HG03520 (cell line): ENCODE data around the gene KIF1B.
"Not testable (repeated sequence)": the region's sequence is repeated elsewhere in the genome, so short reads cannot be mapped to it uniquely, and the experiment has no call there.

ENCODE experiments used
- ATAC-seq: cut with Tn5 transposase; IDR thresholded peaks from one replicate; pipeline ENCODE4 v1.9.1; 2021; ENCODE audit warnings: mild to moderate bottlenecking, moderate library complexity; ENCODE audit not compliant: unreplicated experiment

Gene KIF1B

GRCh38 chr1:10380594-10381275, 170.4 kb downstream of the KIF1B start:
- no peak for ATAC-seq

- no peak for ATAC-seq
These were observed 173.3 kb downstream of the KIF1B start for GRCh38 chr1:10383630-10384029.

GRCh38 chr1:10384219-10384618, 173.8 kb downstream of the KIF1B start:
- ATAC-seq, result no peak

DNA sequence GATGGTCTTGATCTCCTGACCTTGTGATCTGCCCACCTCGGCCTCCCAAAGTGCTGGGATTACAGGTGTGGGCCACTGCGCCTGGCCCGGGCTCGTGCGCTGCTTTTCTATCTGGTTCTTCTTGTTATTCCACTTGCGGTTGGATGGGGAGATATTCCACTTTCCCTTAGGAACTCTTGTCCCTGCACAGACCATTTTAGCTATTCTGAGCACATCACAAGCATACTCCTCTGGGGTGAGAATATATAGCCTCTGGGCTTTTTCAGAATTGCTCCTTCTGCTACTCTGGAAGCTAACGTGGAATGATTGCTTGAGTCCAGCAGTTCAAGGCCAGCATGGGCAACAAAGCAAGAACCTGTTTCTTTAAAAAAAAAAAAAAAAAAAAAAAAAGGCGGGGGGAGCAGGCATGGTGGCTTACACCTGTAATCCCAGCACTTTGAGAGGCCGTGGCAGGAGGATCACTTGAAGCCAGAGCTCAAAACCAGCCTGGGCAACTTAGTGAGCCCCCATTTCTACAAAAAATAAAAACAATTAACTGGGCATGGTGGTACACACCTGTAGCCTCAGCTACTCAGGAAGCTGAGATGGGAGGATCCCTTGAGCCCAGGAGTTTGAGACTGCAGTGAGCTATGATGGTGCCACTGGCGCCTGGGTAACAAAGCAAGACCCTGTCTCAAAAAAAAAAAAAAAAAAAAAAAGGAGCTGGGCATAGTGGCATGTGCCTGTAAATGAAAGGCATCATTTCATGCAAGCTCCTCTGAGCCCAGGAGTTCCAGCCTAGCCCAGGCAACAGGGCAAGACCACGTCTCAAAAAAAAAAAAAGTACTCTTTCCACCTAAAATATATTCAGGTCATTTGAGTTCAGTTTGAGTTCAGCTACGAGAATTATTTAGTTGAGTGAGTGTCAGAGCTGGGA, 176.6 kb downstream of the KIF1B start:
- ATAC-seq, result no peak

DNA sequence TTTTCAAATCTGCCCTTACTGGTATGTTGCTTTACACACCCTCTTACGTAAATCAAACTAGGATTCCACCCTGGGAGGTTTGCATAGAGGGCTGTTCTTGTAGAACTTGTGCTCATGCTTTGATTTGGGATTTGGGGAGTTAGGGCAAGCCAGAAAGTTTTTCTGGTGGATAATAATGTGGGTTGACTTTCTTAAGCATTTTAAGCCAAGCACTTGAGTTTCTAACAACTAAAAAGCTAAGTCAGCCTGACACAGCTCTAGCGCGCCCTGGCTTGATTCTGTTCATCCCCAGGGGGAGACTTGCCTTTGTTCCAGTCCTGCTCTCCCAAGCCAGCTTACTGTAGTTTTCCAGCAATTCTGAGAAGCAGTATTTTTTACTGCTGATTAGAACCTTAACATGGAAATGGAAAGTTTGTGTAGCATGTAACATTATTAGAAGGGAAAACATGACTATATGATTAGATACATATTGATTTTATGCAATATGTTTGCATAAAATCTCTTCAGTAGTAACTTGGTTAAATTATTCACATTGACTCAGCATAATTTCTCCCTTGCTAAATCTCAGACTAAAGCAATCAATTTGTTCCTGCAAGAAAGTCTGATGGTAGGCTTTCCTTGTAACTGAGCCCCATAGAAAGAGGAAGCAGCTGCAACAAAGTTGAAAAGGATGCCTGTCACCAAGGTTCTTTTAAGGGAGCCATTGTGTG, 177.5 kb downstream of the KIF1B start:
- no peak for ATAC-seq

- ATAC-seq, result no peak
These were observed 178.0 kb downstream of the KIF1B start for GRCh38 chr1:10388387-10388715.

DNA sequence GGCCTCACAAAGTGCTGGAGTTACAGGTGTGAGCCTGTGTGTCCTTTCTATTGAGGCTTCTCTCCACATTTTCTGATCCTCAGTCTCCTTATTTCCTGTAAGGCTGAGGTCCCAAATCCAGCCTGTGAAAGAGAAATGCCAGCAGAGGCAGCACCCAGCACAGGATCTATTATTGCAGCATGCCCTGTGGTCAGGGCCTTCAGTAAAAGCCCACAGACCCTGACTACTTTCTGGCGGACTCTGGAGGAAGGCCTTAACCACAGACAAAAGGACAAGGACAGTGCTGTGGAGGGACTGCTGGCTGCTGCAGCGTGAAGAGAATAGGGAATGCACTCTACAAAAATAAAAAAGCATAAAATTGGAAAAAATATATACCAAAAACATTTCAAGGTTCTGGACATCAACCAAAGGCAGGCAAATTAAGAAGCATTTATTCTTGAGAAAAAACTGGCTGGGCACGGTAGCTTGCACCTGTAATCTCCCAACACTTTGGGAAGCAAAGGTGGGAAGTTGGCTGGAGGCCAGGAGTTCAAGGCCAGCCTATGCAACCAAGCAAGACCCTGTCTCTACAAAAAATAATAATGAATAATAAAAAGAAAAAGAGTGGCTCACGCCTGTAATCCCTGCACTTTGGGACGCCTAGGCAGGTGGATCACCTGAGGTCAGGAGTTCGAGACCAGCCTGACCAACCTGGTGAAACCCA, 179.1 kb downstream of the KIF1B start:
- no peak for ATAC-seq

DNA sequence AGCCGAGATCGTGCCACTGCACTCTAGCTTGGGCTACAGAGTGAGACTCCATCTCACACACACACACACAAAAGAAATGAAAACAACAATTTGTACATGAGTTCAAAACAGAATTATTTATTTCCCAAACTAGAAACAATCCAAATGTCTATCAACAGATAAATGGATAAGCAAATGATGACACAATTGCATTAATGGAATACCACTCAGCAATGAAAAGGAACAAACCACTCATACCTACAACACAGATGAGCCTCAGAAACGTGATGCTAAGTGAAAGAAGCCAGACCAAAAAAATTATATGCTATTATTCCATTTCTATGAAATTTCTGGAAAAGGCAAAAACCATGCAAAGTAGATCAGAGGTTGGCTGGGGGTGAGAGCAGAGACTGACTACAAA, 186.5 kb downstream of the KIF1B start:
- no peak for ATAC-seq

GRCh38 chr1:10398278-10398733, 187.9 kb downstream of the KIF1B start:
- ATAC-seq, result no peak

DNA sequence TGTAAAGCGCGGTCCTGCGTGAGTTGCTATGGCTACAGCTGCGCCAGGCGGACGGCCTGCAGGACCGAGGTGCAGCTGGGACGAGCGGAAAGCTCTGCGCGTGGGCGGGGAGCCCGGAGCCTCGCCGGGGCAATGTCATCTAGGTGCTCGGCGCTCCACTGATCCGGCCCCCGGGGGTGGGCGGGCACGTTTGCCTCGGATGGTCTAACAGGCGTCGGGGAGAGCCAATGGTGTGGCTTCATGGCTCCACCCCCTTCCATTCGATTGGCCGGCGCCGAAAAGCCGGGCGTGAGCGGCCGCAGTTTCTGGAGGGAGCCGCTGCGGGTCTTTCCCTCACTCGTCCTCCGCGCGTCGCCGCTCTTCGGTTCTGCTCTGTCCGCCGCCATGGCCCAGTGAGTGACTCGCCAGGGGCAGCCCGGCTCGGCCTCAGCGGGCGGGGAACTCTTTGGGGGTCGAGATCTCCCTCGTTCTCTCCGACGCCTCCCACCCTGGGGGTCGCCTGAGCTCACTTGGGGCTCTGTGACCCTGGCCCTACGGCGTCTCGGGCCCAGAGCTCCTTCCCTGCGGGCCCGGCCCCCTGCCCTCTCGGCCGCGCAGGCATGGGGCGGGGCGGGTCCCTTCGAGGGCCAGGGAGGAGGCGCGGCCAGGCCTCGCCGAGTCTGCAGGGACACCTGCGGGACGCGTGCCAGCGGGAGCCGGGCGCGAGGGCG, 188.5 kb downstream of the KIF1B start, which contains the start of gene PGD:
TSS of gene PGD (plus strand) at position 331 of the 710 bp plus-strand sequence. CDS start at position 385, 54 bp downstream.
- ATAC-seq, result peak; percentile 93

- no peak for ATAC-seq
These were observed 189.1 kb downstream of the KIF1B start for GRCh38 chr1:10399444-10399941.

DNA sequence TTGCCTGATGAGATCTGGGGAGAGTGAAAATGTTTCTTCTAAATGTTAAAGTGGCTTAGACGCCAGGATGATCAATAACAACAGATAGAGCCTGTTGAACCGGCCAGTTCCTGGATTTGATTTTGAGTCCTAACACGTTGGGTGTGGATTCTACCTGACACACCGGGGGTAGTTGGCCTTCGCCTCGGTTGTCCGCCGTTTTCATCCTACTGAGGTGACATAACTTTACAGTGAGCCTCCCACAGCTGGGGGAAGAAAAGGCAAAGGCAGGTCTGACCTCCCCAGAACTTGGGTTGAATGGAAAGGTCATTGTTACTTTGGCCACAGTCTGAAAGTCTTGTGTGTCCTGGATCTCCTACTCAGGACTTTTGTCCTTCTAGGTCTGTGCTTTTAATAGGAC, 189.6 kb downstream of the KIF1B start:
- no peak for ATAC-seq

DNA sequence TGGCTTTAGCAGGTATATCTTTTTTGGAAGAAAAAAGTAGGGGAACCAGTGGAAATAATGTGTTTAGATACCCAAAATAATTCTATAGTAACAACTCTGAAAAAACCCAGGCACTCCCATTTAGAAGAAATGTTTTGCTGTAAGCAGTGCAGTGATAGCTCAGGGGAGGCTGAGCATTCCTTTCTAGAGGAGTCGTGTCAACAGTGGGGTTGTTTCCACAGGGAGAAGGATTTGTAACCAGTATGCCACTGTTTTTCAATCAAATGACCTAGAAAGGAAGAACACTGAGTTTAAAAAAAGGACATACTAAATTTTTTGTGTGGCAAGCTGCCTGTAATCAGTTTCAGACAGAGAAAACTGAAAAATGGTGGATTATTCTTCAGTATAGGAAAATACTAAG, 190.9 kb downstream of the KIF1B start:
- no peak for ATAC-seq

DNA sequence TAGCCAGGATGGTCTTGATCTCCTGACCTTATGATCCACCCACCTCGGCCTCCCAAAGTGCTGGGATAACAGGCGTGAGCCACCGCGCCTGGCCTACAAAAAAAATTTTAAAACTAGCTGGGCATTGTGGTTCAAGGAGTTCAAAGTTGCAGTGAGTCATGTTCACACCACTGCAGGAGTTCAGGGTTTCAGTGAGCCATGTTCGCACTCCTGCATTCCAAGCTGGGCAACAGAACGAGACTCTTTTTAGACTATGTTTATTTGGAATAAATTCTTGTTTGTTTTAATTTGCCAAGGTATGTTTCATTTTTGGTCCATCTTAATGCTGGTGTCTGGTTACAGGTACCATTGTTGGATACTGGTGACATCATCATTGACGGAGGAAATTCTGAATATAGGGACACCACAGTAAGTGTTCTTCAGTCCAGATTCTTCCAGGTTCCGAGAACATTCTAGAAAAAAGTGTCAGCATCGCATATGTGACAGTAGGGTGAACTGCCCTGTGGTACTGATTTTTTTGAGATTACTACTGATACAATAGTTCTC, 192.4 kb downstream of the KIF1B start:
- no peak for ATAC-seq

GRCh38 chr1:10407201-10407600, 196.8 kb downstream of the KIF1B start:
- no peak for ATAC-seq

GRCh38 chr1:10415211-10415930, 205.0 kb downstream of the KIF1B start:
- ATAC-seq, result no peak

GRCh38 chr1:10415967-10416366, 205.6 kb downstream of the KIF1B start:
- not testable (repeated sequence) for ATAC-seq

DNA sequence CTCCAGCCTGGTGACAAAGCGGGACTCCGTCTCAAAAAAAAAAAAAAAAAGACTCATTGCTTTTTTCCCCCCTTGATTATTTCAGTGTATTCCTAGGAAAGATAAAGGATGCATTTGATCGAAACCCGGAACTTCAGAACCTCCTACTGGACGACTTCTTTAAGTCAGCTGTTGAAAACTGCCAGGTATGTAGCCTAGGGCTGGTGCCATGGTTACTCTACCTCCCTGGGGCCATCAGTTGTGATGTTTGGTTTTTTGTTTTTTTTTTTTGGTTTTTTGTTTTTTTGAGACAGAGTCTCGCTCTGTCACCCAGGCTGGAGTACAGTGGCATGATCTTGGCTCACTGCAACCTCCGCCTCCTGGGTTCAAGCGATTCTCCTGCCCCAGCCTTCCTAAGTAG, 208.4 kb downstream of the KIF1B start:
- ATAC-seq, result not testable (repeated sequence)

GRCh38 chr1:10419351-10419750, 209.0 kb downstream of the KIF1B start:
- ATAC-seq, result no peak
